Activated CD4-positive, CD25-positive, alpha-beta regulatory T cell treated with anti-CD3 and anti-CD28 coated beads, Interleukin-2, amount 50 U/mL, for 16 hours (primary cell): Measurements from ENCODE around the gene SHROOM3.

Experiments
- DNase-seq: peaks from one replicate; pipeline ENCODE4 v3.0.0-alpha.2; 2020; ENCODE audit warnings: low read depth, low spot score

Gene SHROOM3

DNA sequence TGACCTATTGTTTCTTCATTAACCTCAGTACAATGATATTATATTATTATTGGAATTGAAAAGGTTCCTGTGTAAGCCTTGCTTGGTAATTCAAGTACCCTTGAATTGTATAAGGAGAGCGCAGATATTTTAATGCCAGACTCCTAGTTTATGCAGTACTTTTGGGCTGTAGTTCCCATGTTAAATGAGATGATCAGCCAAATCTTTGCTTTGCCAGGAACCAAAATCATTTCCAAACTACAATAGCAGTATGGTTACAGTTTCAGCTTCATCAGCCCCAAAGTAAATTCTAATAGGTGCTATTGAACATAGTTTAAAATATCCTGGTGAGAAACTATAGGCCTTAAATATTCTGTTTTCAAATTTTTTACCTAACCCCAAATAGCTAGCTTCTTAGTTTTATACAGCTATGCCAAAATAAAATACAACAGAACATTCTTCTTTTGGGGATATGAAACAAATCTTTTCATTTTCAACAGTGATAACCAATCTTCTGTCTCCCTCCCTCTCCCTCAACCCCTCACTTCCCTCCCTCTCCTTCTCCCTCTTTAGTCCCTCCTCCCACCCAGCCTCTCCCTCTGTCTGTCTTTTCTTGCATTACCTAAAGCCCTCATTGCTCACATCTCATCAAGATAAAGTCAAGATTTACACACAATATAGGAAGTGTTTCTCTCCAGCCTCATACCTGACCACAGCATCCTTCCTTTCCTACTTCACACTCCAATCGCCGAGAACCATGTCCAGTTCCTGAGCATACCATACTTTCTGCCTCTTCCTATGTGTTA lies 190.1 kb downstream of the SHROOM3 start:
- no peak for DNase-seq

DNA sequence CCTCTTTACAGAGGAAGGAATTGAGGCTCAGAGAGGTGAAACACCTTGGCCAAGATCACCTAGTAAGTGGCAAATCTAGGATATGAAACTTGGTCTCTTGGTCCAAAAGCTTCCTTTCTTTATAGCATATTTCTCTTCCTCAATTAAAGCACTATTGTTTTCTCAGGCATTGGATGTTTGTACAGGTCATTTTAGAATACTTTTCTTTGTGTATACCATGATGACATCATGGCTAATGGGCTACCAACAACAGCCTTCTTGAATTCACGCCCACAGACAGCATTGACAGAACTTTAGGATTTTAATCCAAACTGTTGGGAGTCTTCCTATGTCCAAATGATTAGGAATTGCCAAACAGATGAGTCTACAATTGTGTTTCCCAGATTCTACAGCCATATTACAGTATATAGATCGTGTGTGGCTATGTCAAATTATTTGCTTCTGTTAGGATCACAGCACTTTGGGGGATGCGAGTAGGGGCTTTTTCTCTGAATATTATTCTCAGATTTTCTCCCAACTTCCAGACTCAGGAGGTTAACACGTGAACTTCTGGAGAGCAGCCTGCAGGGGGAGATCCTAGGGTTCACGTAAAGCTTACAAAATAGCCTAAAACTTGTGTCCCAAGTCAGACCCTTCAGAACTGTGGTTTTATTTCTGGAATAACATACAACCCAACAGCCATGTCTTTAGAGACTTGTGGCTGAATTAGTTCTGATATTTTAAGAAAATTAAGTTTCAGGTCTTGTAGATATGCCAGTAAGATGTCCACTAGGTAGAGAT lies 191.8 kb downstream of the SHROOM3 start:
- DNase-seq: no peak

DNA sequence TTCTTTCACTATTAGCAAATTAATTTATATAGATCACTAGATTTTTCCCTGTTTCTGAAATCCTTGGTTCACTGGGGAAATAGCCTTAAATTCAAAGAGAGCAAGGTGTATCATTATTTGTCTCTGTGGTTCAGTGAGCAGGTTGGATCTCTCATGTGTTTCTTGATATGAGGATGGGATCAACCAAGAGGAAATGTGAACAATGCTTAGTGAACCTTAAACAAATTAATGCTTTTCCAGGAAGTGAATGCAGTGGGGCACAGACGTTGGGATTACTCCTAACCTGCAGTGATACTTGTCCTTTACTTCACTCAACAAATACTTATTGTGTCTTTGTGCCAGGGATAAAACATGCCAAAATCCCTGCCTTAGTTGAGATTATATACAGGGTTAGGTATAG lies 193.2 kb downstream of the SHROOM3 start:
- no peak for DNase-seq

DNA sequence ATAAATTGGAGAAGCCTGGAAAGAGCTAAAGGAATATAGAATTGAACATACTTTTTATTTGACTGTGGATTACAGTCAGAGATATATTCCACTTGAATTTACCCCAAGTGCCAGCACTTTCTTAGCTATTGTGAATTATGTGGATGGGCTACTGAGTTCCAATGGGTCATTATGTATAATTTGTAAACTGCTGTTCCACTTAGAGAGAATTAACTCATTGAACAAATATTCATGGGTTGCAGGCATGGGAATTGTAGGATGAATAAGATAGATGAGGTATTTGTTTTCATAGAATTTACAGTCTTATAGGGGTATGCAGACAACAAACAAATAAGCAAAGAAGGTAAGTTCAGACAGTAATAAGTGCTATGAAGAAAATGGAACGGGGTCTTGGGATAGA lies 195.7 kb downstream of the SHROOM3 start:
- DNase-seq: no peak

DNA sequence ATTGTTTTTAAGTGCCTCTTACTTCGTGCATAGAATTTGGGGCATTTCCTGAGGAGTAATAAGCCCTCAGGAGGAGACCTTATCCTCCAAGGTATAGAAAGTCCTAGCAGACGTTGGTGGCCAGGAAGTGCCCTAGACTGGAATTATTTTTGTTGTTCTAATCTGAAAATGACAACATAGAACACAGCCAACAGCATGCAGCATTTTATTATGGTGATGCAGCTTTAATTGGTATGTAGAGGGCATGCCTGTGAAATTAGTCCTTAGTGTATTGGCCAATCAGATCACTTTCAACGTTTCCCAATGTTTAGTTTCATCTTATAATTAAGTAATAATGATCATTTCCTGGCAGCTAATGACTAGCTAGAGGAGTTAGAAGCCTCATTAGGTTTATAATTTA lies 199.2 kb downstream of the SHROOM3 start:
- DNase-seq: no peak

DNA sequence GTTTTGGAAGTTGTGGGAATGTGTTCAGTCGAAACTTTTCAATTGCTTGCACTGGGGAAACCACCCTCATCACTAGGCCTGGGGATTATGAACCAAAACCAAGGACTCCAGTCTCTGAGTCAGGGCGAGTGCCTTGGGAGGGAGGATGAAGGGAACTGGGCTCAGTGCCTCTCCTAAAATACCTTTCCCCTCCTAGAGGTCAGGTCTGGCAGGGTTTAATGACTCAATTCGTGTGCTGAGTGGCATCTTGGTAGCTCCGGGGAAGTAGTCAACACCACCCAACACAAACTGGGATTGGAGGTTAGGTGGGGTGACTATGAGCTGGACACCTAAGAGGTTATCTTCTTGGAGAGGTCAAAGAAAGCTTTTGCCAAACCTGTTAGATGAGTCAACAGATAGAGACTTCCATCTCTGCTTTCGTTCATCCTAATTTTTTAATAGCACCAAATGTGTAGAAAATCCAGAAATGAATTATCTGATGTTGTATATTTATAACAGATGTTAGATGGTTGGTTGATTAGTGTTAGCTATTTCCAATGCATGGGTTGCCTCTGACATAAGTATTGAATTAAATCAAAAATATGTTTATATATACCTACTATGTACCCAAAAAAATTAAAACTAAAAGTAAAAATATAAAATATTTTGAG lies 202.8 kb downstream of the SHROOM3 start:
- DNase-seq: no peak

DNA sequence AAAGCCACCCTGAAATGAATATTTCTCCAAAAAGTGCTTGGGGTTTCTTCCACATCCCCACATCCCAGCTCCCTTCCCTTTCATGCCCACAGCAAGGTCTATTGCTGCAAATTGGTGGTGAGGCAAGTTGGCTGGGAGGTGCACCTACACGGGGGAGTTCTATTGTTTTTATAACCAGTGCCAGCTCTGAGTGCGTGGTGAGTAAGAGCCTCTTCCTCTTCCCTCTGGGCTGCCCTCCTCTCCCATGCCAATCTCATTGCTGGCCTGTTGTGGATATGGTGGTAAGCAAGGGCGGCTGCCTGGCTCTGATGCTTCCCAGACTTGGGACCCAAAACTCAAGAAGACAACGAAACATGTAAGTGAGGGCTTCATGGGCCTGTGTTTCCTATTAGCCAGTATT lies 204.3 kb downstream of the SHROOM3 start:
- DNase-seq: no peak

DNA sequence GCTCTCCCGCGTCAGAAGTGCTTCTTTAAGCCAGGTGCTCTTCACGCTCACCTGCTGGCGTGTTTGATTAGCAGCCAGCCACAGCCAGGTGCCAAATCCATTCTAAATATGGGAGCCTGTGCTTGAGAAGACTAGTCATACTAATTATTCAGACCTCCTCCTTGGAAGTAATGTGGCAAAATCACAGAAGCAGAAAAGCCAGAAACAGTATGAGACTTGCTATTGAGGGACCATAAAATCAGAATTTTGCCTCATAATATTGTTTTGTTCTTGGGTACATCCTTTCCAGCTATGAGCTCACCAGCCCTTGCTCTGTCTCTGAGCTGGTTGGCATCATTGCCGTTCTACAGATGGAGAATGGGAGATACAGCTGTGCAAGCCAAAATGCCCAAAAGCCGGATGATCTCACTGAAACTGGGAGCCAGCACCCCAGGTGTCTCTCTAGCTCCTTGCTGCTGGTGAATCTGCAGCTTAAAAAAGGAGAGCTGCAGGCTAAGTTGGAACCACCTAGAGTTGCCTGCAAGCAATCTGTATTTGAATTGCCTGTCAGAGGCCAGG lies 205.4 kb downstream of the SHROOM3 start:
- DNase-seq: no peak

DNA sequence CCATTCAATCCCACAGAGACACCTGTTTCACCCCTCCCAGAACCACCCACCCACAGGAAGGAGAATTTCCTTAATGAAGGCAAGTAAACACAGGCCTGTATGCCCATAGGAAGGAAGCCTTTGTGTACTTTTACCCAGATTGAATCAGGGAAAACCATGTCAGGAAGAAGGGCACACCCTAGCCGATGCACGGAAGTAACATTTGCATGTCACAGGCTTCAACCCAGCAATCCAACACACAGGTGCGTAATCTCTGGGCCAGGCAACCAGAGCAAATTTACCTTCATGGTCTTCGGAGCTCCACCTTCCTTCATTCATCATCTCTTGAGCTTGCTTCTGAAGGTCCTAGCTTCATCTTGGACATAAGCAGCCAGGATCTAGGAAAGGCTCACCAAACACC lies 206.3 kb downstream of the SHROOM3 start:
- DNase-seq: no peak

DNA sequence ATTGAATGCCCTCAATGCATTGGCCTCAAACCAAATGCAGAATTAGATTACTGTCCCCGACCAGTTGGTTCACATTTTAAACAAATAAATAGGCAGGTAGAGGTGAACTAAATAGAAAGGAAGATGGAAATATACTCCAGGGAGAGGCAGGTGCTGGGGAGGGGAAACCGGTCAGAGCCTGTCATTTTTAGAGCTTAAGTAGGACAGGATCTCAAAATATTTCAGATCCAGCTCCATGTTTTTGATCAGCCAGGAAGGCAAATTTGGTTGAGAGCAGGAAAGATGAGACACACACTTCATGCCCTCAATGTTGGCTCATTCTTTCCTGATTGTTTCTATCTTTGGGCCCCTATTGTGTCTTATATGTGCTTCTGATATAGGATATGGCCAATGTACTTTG lies 206.7 kb downstream of the SHROOM3 start:
- DNase-seq: no peak

DNA sequence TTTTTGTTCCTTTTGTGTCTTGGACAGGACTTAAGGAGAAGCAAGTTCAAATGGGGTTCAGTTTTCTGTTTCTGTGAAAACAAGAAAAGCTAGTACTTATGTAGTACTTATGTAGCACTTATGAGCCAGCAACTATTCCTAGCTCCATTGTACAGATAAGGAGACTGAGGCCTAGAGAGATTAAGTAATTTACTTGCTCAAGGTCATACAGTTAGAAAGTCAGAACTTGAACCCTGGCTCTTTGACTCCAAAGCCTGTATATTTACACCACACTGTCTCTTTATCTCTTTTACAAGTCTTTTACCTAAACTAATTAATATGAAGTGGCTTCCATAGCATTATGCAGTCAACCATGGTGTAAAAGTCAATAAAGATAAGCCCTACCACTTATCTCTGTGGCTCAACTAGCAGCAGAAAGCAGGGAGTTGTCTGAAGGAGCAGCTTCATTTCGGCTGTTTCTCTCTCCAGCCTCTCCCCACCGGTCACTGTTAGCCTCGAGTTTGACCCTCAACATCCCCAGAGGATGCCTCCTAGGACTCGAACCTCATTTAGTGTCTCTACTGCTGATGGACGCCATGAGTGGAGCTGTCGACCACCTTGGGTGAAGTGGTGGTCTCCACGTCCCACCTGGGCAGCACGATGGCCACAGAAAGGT lies 209.9 kb downstream of the SHROOM3 start:
- no peak for DNase-seq

DNA sequence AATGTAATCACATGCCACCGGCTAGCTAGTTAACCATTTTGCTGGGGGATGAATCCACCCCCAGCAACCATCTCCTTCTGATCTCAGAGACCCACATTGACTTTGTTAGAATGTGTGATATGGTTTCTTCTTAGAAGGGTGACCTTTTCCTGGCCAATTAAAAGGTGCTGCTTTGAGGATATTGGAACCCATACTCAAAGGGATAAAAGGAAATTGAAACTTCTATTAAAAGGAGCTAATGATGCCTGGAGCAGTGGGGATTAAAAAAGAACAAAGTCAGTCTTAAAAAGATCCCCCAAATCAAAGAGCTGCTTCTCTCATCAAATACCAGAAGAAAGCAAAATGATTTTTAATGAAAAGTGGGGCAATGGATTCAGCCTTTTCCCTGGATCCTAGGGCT lies 214.1 kb downstream of the SHROOM3 start:
- DNase-seq: no peak

DNA sequence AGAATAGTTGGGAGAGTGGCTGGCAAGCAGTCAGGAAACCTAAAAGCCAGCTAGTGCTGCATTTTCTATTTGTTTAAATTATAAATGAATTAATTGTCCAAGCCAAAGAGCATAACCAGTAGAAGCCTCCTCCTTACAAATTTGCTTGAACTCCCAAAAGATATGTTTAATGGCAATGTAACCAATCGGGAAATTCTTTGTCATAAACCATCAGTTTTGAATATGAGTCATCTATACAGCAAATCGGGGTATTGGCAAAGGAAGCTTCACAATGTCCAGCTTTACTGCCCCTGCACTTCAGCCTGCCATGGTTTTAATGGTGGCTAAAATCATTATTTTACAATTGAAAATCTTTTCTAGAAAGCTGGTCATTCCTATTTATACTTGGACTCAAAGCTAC lies 216.6 kb downstream of the SHROOM3 start:
- no peak for DNase-seq

DNA sequence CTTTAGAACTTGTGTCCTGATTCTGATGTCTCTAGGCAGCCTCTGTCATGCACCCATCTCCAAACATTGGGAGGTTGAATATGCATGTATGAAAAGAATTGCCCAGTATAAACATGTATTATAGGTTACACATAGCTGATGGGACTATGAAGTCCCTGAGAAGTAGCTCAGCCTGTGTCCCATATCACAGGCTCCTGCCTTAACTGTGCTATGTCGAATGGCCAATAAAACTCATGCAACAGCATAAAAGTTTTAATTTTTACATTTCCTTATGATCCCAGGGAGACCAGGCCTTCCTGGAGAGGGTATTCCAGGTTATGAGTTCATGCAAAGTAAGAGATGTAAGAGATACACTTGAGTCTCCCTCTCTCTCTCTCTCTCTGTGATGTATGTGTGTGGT lies 217.4 kb downstream of the SHROOM3 start:
- DNase-seq: no peak

DNA sequence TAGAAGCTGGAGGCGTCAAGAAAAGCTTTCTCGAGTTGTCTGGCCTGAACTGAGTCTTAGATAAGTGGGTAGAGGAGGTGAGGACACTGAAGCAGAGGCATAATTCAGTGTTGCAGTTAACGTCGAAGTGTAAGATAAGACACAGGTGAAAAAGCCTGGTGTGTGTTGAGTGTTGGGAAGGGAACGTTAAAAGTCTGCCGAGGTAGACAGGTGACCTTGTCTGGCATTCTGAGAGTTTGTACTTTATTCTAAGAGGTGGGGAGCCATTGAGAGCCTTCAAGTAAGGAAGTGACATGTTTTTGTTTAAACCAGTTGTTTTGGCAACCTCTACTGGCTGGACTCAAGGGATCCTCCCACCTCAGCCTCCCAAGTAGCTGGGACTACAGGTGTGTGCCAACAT lies 219.1 kb downstream of the SHROOM3 start:
- DNase-seq: no peak

DNA sequence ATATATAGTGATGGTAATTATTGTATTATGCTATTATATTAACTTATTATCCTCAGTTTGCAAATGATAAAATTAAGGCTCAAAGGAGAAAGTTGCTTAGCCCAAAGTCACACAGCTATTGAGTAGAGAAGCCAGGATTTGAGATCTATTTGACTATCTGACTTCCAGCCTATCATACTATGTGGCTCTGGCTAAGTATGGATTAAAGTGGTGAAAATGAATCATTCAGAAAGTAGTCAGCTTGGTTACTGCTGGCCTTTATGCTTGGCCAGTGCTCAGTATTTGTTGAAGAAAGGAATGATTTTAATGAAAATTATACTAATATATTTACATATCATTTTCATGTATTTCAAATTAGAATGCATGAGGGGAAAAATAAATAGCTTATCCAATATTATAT lies 219.8 kb downstream of the SHROOM3 start:
- DNase-seq: no peak

DNA sequence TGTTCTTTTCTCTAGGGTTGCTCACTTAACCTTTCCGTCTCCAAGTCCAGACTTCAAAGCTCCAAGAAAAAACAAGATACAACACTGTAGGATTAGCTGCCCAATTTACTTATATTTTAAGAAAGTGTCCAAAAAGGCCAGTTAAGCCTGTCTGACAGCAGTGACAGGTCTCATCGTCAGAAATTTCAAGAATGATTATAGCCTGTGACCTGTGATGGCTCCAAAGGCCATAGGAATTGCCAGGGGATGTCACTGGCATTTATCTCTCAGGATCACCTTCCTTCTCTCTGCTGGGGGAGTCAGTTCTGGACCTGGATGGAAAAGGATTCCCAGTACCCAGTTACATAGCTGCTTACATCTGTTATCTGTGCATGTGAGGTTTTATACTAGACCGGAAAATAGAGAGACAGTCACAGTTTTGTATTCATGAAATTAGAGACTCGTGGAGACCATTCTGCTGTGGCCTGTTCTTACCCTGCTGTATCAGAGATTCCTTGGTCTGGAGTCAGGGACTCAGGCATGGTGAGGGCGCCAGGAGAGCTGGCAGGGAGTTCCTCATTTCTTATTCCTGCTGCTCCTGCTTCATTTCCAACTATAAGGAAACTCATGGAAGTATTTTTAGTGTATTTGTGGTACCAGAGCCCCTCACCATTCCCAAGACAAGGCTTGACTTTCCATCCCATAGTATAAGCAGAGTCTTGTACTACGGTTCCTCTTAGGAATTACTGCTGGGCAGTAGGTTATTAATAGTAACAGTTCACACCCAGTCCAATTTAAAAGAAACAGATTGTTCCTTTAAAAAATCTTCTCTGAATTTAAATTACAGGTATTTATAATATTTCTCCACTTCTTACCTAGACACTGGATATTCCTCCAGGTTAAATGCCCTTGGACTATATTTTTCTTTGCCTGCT lies 220.8 kb downstream of the SHROOM3 start:
- DNase-seq: no peak

DNA sequence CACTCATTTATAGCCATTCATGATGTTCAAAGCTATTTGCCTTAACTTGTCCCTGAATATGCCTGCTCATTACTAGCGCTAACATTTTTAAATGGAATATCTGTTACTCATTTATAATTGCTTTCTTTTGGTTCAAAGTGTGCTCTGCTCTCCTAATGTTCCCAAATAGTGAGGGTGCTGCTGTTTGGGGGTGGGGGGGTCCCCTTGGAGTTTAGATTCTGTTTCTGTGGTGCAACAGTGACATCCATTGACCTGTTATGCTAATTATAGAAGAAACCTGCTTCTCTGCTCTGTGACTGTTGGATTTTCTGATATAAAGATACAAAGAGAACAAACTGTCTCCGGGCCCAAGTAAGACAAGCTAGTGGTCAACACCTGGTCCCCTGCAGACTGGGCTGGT lies 222.4 kb downstream of the SHROOM3 start:
- DNase-seq: no peak

DNA sequence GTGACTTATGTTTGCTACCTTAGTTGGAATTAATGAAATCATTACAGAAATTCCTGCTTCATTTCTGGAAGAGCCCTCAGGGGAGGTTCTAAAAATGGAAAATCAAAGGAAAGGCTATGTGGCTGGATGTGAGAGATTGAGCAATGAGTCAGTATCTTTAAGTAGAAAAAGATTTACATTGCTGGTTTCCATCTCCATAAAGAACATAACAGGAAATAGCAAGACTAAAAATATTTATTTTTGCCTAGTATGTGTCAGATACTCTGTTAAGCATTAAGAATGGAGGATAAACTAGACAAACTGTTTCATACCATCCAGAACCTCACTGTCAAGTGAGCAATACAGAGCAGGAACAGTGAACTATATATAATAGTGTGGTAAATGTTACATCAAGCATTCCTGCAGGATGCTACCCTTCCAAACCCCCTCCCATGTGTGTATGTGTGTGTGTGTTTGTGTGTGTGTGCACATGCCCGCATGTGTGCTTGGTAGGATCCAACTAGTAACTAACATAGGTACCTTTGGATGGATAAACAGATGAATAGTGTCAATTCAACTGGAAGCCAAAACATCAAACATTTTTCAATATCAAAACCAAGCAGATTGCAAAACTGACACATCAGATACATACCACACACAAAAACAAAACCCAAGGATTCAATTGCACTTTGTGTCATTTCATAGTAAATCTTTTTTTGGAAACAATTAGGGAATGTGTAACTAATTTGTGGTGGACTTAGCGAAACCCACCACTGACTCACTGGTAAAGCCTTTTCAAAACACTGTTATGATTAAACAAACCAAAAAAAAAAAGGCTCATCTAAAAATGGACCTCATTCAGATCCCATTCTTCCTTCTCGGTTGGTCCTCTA lies 223.4 kb downstream of the SHROOM3 start:
- DNase-seq: no peak

DNA sequence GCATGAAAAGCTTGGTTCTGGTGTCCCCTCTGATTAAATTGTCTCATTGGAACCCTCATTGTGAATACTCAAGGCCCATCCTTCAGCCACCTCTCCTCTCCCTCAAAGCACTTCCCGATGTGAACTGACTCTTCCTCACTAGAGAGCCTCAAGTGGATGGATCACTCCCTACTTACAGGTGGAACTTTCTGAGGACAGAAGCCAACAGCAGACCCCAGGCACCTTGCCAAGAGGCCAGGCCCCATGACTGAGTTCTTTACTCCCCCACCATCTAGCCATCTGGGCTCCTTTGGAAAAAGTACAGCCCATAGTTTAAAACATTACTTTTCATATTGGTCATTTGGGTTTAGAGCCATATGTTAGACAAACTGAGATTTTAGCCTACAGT lies 224.1 kb downstream of the SHROOM3 start:
- DNase-seq: no peak
